Lower leg skin (tissue), 3 donors: ENCODE results near the gene KRTAP4-9.
"Not testable (repeated sequence)": the region's sequence is repeated elsewhere in the genome, so short reads cannot be mapped to it uniquely, and the experiment has no call there.

Source experiments
- POLR2A ChIP-seq, 2 donors: fragments of 450-650 bp; IDR thresholded peaks; one replicate each; pipeline ENCODE4 v1.6.1; 2016 to 2017; ENCODE audit warnings: antibody characterized with exemption in 2 of 2, mild to moderate bottlenecking in 1 of 2, moderate library complexity in 1 of 2
- TF ChIP-seq, protein P1 (sequence below), 3 donors: fragments of 450-650 bp; IDR thresholded peaks; one replicate each; pipeline ENCODE4 v1.5.1; 2016; ENCODE audit warnings: antibody characterized with exemption in 3 of 3, mild to moderate bottlenecking in 3 of 3, moderate library complexity in 2 of 3

DNA sequence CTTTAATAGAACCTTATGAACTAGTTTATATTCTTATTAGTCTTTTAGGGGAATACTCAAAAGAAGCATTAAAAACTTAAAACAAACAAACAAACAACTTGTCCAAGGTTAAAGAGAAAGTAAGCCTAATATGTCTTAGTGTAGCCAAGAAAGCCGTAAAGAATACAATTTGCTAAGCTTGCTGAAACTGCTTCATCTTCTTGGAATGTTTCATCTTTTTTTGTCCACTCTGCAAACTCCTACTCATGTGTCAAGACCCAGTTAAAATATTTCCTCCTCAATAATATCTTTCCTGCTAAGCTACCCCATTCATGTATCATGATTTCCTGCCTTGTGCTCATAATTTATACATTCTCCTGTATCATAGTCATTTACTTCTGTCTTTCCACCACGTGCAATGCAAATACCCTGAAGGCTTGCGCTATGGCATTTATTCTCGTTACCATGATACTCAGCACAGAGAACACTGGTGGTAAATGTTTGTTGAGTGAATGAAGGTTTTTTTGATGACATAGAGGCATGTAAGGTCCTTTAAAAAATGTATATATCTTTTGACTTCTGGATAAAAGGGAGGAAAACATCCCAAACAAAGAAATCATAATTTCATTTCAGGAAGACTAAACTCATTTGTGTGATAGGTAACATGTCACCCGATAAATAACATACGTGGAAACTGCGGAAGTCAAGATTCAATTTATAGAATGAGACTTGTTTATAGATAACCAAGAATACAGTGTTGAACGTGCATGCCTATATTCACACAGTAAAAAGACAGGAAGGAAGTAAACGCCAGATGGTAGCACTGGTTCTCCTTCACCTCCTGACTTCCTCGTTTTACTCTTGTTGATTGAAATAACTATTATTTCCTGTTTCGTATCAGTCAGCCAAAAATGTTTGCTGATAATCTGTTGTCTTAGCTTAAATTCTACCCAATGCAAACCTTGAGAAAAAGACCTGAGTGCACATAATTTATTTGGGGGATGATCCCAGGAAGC lies 14.8 kb downstream of the KRTAP4-9 start:
- TF ChIP-seq, protein P1, sequence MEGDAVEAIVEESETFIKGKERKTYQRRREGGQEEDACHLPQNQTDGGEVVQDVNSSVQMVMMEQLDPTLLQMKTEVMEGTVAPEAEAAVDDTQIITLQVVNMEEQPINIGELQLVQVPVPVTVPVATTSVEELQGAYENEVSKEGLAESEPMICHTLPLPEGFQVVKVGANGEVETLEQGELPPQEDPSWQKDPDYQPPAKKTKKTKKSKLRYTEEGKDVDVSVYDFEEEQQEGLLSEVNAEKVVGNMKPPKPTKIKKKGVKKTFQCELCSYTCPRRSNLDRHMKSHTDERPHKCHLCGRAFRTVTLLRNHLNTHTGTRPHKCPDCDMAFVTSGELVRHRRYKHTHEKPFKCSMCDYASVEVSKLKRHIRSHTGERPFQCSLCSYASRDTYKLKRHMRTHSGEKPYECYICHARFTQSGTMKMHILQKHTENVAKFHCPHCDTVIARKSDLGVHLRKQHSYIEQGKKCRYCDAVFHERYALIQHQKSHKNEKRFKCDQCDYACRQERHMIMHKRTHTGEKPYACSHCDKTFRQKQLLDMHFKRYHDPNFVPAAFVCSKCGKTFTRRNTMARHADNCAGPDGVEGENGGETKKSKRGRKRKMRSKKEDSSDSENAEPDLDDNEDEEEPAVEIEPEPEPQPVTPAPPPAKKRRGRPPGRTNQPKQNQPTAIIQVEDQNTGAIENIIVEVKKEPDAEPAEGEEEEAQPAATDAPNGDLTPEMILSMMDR (IDR thresholded peaks at IDR 0.05): not testable (repeated sequence)
- TF ChIP-seq POLR2A (IDR thresholded peaks at IDR 0.05): not testable (repeated sequence)
